ENCODE results near the gene GRID1. TPM values are rescaled to one million over a fixed set of nuclear protein-coding genes. Genes with fewer than 3 reads are reported as not detected.

The GRID1 gene
- polyA plus RNA-seq, 1 of the 3 experiments (the other 2 are of a cell fraction) = 0.13 TPM

GRCh38 chr10:86001521-86001920 lies 365.1 kb downstream of the GRID1 start (continued):
- TF ChIP-seq ZBTB33 (IDR thresholded peaks at IDR 0.05; ENCODE audit: borderline replicate concordance, low read depth) = no peak
- no peak for TF ChIP-seq CHD2 (IDR thresholded peaks at IDR 0.05; ENCODE audit: low read length, partially characterized antibody)
- TF ChIP-seq FOXJ3 (CRISPR knock-in tag; IDR thresholded peaks at IDR 0.05) = no peak
- TF ChIP-seq RCOR1 (IDR thresholded peaks at IDR 0.05; ENCODE audit: low read length) = no peak
- no peak for TF ChIP-seq NRF1 (IDR thresholded peaks at IDR 0.05; ENCODE audit: low read depth, low read length)
- no peak for TF ChIP-seq POLR2AphosphoS5 (IDR thresholded peaks at IDR 0.05; ENCODE audit: low read depth, low read length)
- no peak for TF ChIP-seq RAD21 (IDR thresholded peaks at IDR 0.05; ENCODE audit: low read length)
- TF ChIP-seq, protein P1, sequence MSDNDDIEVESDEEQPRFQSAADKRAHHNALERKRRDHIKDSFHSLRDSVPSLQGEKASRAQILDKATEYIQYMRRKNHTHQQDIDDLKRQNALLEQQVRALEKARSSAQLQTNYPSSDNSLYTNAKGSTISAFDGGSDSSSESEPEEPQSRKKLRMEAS (IDR thresholded peaks at IDR 0.05; ENCODE audit: low read depth) = no peak
- no peak for TF ChIP-seq SMC3 (IDR thresholded peaks at IDR 0.05; ENCODE audit: low read depth, low read length)

DNA sequence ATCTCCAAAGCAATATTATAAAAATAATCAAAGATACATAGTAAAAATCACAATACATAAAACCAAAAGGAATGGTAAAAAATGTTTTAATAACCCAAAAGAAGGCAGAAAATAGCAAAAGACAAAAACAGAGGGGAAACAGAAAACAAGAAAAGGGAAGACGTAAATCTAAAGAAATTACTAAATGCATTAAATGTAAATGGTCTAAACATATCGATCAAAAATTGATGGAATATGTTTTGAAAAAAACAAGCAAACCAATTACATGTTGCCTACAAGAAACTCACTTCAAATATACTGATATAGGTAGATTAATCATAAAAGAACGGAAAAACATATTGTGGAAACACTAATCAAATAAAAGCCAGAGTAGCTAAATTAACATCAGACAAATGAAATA lies 369.1 kb downstream of the GRID1 start:
- no peaks in the 10 kb centered on the region for H3K9me2 ChIP-seq
- no peak overlapping the region for H2AFZ ChIP-seq (ENCODE audit: low read depth)
- H4K20me1 ChIP-seq (ENCODE audit: insufficient read depth) = no peaks in the 10 kb centered on the region
- no peak overlapping the region for H3K9ac ChIP-seq
- no peaks in the 10 kb centered on the region for H3K27me3 ChIP-seq (ENCODE audit: insufficient read depth)
- DNase-seq = no peak
- ChIA-PET POLR2A (no interaction called here), CTCF (interaction anchor here (0.6 to 1.3 kb wide), 2 partner anchors 380 to 394 kb away, joined by 3 read pairs; no protein-coding TSS in a partner anchor)
- 51% methylated on average over 3 of the region's 3 CpGs for WGBS (ENCODE audit: low lambda C conversion rate)
- no peak overlapping the region for H3K4me2 ChIP-seq
- no peak overlapping the region for H3K27ac ChIP-seq (ENCODE audit: low read depth in 2 of 2, low read length in 1 of 2)
- no peak overlapping the region for H3K4me3 ChIP-seq (ENCODE audit: low read depth in 2 of 2, low read length in 1 of 2)
- H3K36me3 ChIP-seq (replicated peaks in 1 of 2; ENCODE audit: control insufficient read depth in 1 of 2, insufficient read depth in 2 of 2, low read length in 1 of 2) = no peaks in the 10 kb centered on the region
- H3F3A ChIP-seq (replicated peaks; ENCODE audit: insufficient read depth) = no peaks in the 10 kb centered on the region
- H3K4me1 ChIP-seq (ENCODE audit: control insufficient read depth in 1 of 2, insufficient read depth in 2 of 2, low read depth in 1 of 2, low read length in 1 of 2) = no peaks in the 10 kb centered on the region; a peak in 1 of 4 replicates
- H3K9me3 ChIP-seq = no peaks in the 10 kb centered on the region
- TF ChIP-seq POLR2AphosphoS5 (IDR thresholded peaks at IDR 0.05; ENCODE audit: low read depth, low read length) (no peak), RCOR1 (IDR thresholded peaks at IDR 0.05; ENCODE audit: low read length) (no peak)
- H3K79me2 ChIP-seq (ENCODE audit: insufficient read depth) = no peaks in the 10 kb centered on the region

DNA sequence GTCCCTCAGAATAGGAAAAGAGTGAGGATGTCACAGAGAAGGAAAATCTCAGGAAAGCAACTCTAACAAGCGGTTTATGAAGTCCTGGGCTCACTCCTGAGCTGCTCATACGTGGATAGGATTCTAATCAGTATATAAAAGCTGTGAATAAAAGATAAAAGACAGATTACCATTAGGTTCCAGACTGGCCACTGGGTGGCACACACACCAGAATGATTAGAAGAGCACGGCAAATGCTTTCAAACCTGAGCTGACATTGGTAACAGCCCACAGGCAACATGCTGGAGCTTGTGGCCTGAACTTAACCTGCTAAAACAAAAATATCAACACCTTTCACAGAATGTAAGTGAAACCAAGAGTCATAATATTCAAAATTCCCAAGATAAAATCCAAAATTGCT lies 370.8 kb downstream of the GRID1 start:
- no peak overlapping the region for H2AFZ ChIP-seq (ENCODE audit: low read depth)
- TF ChIP-seq NRF1 (IDR thresholded peaks at IDR 0.05; ENCODE audit: low read depth, low read length) (no peak), JUND (IDR thresholded peaks at IDR 0.05) (no peak), GABPA (IDR thresholded peaks at IDR 0.05; ENCODE audit: low read depth) (no peak), RAD21 (IDR thresholded peaks at IDR 0.05; ENCODE audit: low read length) (peak; percentile 62), SMC3 (IDR thresholded peaks at IDR 0.05; ENCODE audit: low read depth, low read length) (peak; percentile 31; the same call in 1 of the 2 replicates), MEF2A (IDR thresholded peaks at IDR 0.05; ENCODE audit: borderline replicate concordance, low read depth) (no peak), FOSL2 (IDR thresholded peaks at IDR 0.05; ENCODE audit: borderline replicate concordance, low read depth) (no peak)
- TF ChIP-seq, protein P2, sequence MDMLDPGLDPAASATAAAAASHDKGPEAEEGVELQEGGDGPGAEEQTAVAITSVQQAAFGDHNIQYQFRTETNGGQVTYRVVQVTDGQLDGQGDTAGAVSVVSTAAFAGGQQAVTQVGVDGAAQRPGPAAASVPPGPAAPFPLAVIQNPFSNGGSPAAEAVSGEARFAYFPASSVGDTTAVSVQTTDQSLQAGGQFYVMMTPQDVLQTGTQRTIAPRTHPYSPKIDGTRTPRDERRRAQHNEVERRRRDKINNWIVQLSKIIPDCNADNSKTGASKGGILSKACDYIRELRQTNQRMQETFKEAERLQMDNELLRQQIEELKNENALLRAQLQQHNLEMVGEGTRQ (IDR thresholded peaks at IDR 0.05; ENCODE audit: borderline replicate concordance, low read depth, low read length) = no peak
- no peak overlapping the region for H3K4me3 ChIP-seq (ENCODE audit: low read depth in 2 of 2, low read length in 1 of 2)
- H3K4me1 ChIP-seq (ENCODE audit: control insufficient read depth in 1 of 2, insufficient read depth in 2 of 2, low read depth in 1 of 2, low read length in 1 of 2) = no peaks in the 10 kb centered on the region; a peak in 1 of 4 replicates
- H3K9me3 ChIP-seq = no peaks in the 10 kb centered on the region
- H3K27ac ChIP-seq (ENCODE audit: low read depth in 2 of 2, low read length in 1 of 2) = no peak overlapping the region
- 16% methylated on average over 3 of the region's 3 CpGs for WGBS (ENCODE audit: low lambda C conversion rate)
- peak; percentile 29 for DNase-seq
- H3K79me2 ChIP-seq (ENCODE audit: insufficient read depth) = no peaks in the 10 kb centered on the region
- no peaks in the 10 kb centered on the region for H3F3A ChIP-seq (replicated peaks; ENCODE audit: insufficient read depth)
- no peaks in the 10 kb centered on the region for H3K9me2 ChIP-seq
- POLR2A ChIA-PET = no interaction called here
- CTCF ChIA-PET = interaction anchor here (0.6 to 2.5 kb wide), 23 partner anchors 9 to 380 kb away, joined by 3 to 11 read pairs (median 3); no protein-coding TSS in a partner anchor
- H3K4me2 ChIP-seq = no peak overlapping the region
- no peak overlapping the region for H3K9ac ChIP-seq
- H3K27me3 ChIP-seq (ENCODE audit: insufficient read depth) = no peaks in the 10 kb centered on the region
- H3K36me3 ChIP-seq (replicated peaks in 1 of 2; ENCODE audit: control insufficient read depth in 1 of 2, insufficient read depth in 2 of 2, low read length in 1 of 2) = no peaks in the 10 kb centered on the region
- no peaks in the 10 kb centered on the region for H4K20me1 ChIP-seq (ENCODE audit: insufficient read depth)
